Adipose tissue (tissue), 3 donors: ENCODE data around the gene FAM240A. TPM values are rescaled to one million over a fixed set of nuclear protein-coding genes. Genes with fewer than 3 reads are reported as not detected.
"Not testable (repeated sequence)": the region's sequence is repeated elsewhere in the genome, so short reads cannot be mapped to it uniquely, and the experiment has no call there.

Source experiments
- H3K27ac ChIP-seq: one replicate; pipeline ENCODE4 v1.5.1; 2013; ENCODE audit warnings: low read depth, low read length
- WGBS, 3 donors: extraction: QIAGEN DNeasy Blood & Tissue Kit; methylation state at CpG; one replicate each; pipeline ENCODE4 v1.1.7; 2013; 5-methylcytosine and 5-hydroxymethylcytosine counted together
- polyA plus RNA-seq, 3 donors: library from polyadenylated mRNA; stranded (reverse); fragments of 200-250 nt; gene quantifications; one replicate each; pipeline ENCODE4 v1.2.3, GENCODE V29; 2013
- donor health status: healthy with polysubstance abuse.
- donor health status: Bipolar disorder and iron deficiency.
- donor health status: healthy.

The FAM240A gene
- polyA plus RNA-seq: not detected

DNA sequence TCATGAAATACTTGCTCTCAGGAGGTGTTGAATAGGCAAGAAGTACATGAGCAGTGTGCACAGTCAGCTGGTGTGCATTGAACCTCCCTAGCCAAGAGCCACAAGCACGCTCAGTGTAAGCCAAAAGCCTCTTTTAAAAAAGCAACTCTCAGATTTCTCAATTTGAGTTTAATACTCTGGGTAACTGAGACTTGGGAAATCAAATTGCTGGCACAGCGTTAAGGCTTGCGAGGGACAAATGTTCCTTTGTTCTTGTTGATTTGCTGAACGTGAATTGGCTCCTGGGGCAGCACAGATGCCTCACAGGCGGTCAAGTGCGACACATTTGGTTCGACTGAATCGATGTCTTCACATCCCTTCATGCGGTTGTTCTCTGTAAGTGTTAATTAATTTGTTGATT, at the start of gene FAM240A:
TSS of gene FAM240A (plus strand) at position 202 of the 400 bp plus-strand sequence. CDS start at position 361, 159 bp downstream.
- 42 to 69% (median 57%) methylated on average over 9 of the region's 9 CpGs for WGBS, 3 donors
- no peak within 1 kb of the TSS for H3K27ac ChIP-seq

DNA sequence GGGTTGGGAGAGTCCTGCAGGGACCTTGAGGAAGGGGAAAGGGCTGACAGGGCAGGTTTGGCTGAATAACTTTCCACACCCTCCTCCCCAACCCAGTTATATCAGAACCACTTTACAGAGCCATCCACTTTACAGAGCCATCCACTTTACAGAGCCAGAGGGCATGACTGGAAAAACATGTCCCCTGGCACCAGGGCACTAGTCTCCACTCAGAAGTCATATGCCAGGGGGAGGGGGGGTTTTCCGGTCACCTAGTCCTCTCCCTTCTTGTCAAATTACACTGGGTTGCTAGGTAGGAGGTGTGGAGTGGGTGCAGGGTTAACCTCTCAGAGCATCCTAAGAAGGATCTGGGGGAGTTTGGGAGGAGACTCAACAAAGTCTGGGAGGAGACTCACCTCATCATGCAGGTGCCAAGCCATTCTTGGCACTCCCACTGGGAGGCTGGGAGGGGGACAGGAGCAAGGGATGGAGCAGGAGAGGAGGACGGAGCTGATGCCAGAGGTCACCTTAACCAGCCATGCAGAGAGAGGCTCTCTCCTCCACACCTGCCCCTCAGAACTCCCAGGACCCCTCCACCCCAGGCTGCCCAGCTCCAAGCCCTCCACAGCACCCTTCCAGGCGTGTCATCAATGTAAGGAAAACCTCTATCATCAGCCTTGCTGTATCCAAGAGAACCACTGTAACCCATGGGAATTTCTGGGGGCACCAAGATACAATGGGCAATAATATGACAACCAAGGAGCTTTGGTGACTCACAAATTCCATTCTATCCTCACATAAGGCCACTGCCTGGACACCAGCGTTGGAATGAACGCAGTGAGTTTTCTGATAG, 47.9 kb upstream of the FAM240A start:
- H3K27ac ChIP-seq: no peak overlapping the region
- WGBS, 3 donors: 85 to 92% (median 87%) methylated on average over 5 of the region's 5 CpGs

DNA sequence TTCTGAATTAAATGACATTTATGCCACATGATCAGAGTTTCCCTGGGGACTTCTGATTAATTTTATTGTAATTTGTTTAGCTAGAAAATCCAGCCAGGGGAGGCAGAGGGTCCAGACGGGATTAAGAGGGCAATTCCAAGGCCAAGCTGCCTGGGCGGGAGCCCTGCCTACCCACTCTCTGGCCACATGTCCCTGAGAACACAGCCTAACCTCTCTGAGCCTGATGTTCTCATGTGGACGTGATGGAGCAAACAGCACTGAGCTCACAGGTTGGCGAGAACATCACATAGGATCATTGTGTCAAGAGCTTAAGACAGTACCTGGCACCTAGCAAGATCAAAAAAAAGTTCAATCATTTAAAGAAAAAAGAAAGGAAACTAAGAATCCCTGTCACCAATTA, 47.2 kb upstream of the FAM240A start:
- WGBS, 3 donors: 63 to 72% (median 71%) methylated on average over 4 of the region's 4 CpGs
- H3K27ac ChIP-seq: no peak overlapping the region

DNA sequence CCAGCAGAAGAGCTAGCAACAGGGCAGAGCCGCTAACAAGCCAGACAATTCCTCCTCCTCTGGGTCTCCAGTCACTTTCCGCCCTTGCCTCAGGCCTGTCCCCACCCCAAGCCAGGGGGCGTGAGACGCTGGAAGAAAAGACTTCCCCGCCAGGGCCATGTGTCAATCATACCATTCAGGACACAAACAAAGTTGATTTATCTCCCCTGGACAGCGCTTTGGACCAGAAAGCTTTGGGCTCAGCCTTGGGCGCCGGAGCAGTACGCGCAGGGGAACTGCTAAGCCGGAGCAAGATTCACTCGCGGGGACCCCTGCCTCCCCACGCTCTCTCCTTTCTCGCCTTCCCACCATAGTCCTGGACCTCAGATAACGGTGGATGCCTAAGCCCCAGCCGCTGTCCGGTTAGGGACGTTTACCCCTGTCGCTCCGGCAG, 46.7 kb upstream of the FAM240A start:
- 6 to 15% (median 7%) methylated on average over 21 of the region's 21 CpGs for WGBS, 3 donors

DNA sequence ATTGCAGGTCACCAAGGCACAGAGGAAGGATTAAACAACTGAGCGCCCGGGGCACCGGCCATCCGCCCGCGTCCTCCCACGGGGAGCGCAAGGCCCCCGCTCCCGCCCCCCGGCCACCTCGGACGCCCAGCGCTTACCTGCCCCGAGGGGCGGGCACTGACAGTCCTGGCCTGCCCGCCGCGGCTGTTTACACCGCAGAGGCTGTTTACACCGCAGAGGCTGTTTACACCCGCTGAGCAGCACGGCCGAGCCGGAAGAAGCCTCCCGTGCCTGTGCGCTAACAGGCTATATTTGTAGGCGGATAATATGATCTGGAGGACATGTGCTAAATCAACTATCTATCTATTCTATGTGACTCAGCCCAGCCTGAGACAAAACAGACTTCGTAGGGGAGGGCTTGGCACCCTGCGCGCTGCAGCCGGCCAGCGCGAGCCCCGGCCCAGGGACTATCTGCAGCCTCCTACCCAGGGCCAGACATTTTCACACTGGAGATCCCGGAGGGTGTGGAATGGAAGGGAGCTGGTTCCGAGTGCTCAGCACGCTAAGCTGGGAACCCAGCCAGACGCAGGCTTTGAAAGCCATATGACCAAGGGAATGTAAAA, 46.2 kb upstream of the FAM240A start, which contains the start of gene LRRC2:
TSS of gene LRRC2 (minus strand) at position 263 of the 602 bp plus-strand sequence. CDS start 14,711 bp downstream, outside the sequence.
- WGBS, 3 donors: 1 to 2% (median 1%) methylated on average over 38 to 39 of the region's 39 CpGs
- H3K27ac ChIP-seq: no peak within 1 kb of the TSS

More for the DNA sequence above, 46.7 kb upstream of the FAM240A start:
- no peak overlapping the region for H3K27ac ChIP-seq

DNA sequence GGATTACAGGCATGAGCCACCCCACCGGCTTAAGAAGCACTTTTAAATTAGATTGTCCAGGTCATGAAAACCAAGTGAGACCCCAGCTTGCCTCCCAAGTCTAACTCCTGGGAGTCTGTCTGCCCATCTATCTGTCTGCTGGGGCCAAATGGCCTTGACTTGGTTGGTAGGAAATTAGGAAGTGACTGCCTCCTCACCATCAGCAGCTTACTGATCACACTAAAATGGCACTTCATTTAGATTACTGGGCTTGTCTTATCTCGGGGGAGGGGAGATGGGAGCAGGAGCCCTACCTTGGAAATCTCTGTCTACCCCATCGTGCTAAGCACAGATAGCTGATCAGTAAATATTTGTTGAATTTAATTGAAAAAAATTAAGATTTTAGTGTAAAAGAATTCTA, 40.6 kb upstream of the FAM240A start:
- no peak overlapping the region for H3K27ac ChIP-seq
- WGBS, 3 donors: 51 to 83% (median 80%) methylated on average over 3 of the region's 3 CpGs

DNA sequence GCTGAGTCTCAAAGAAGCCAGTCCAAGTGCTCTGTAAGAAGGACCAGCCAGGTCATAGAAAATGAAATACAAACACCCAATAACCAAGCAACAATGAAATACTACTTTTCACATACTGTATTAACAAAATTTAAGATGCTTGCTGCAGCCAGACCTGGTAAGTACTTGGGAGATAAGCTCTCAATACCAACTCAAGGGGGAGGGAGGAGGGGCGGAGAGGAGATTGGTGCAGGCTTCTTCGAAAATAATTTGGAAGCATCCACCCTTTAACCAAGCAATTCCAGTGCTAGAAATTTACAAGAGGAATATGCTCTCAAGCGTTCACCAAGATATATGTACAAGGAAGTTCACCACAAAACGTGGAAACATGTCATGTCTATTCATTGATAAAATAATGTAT, 38.6 kb upstream of the FAM240A start:
- H3K27ac ChIP-seq: no peak overlapping the region
- WGBS, 3 donors: 62 to 63% (median 63%) methylated on average over 4 of the region's 4 CpGs

DNA sequence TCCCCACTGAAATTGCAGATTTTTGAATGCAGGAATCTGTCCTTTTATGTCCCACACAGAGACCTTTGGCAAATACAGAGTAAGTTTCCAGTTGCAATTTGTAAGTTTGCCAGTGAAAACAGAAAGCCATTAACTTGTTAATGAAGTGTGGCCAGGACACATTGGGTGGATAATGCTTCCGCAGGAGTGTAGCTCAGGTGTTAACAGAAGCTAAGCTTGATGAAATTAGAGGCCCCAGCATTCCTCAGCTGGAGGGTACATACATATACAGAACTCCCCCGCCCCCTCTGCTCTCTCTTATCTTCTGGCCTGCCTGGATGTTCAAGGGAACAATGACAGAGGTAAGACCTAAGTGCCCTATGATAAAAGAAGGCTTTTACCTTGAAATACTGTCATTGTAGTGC, 38.1 kb upstream of the FAM240A start:
- H3K27ac ChIP-seq: no peak overlapping the region
- WGBS, 3 donors: 45 to 90% (median 90%) methylated on average over 2 of the region's 2 CpGs

DNA sequence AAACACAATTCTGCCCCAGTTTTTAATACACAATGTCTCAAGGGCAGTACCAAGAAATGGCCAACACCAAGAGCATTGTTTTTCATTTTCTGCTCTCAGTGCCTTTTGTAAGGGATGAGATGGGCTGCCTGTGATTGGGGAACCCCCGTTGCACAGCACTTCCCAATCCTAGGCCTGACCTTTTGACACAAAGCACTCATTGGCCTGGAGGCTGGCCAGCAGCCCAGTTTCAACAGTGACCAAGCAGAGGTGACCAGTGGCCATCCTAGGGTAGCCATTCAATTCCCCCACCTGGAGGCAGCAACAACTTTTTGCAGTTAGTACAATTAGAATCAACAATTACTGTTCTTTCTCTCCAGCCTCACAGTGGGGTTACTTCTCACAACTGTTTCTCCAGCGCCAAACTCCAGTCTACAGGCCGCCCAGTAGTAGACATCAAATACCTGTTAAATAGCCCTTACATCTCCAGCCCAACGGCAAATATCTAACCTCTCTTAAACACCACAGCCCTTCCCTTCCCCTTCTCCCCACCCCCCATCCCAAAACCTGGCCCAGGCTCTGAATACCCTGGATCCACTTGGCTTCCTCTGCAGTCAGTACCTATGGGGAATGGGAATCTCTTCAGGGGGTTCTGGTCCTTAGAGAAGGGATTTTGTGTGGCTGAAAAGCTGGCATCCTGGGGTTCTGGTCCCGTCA, 37.3 kb upstream of the FAM240A start:
- 71 to 85% (median 79%) methylated on average over 5 of the region's 5 CpGs for WGBS, 3 donors
- no peak overlapping the region for H3K27ac ChIP-seq

DNA sequence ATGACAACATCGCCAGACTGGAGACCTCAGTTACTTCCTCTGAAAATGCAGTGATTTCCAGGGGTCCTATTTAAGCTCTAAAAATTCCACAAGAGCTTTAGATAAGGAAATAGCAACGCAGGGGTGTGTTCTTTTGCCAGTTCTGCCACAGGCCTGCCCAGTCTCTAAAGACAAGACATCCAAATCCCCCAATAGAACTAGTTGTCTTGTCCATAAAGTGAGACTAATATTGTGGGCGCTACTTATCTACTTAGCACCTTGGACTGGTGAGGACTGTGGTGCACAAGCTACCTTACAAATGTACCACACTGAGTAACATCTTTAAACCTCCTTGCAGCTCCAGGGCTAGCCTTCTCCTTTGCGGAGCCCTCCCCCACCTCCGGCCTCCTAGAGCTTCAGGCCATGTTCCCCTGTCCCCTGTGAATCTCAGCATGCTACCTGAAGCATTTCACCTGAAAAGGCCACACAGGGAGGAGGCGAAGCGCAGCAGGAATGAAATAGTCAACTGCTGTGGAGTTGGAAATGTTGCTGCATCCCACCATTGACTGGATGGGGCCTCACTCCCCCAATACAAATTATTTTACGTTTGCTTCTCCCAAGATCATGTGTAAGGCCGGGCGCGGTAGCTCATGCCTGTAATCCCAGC, 36.6 kb upstream of the FAM240A start:
- 93 to 96% (median 93%) methylated on average over 11 of the region's 11 CpGs for WGBS, 3 donors
- H3K27ac ChIP-seq: no peak overlapping the region

DNA sequence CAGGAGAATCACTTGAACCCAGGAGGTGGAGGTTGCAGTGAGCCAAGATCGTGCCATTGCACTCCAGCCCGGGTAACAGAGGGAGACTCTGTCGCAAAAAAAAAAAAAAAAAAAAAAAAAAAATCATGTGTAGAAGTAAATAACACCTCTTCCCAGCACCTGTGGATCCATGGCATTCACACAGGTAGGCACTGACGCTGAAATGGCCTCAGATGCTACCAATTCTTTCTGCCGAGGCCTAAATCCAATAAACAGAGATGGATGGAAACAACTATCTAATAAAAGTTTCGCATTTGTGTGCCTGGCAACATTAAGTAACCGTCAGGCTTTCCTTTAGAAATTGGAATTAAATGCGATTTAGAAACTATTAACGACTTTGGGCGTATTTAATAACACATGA, 35.9 kb upstream of the FAM240A start:
- 79 to 84% (median 83%) methylated on average over 9 to 10 of the region's 10 CpGs for WGBS, 3 donors

DNA sequence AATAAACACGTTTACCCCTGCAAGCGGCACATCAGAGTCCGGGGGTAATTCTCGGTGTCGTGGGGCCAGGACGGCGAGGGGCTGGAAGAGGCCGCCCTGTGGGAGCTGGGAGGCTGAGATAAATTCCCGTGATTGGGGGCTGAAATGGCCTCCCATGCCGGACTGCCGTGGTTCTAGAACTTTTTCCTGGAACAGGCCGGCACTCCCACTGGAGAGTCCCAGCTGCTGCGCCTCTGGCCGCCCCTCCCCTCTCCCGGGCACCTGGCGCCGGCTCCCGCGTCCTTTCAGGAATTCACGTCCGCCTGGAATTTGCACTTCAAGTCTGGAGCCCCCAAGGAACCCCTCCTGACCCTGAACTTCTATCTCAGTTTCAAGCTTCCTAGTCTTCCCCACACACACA, 35.4 kb upstream of the FAM240A start:
- H3K27ac ChIP-seq: no peak overlapping the region
- WGBS, 3 donors: 29 to 47% (median 33%) methylated on average over 21 of the region's 21 CpGs

More for the DNA sequence above, 35.9 kb upstream of the FAM240A start:
- no peak overlapping the region for H3K27ac ChIP-seq

DNA sequence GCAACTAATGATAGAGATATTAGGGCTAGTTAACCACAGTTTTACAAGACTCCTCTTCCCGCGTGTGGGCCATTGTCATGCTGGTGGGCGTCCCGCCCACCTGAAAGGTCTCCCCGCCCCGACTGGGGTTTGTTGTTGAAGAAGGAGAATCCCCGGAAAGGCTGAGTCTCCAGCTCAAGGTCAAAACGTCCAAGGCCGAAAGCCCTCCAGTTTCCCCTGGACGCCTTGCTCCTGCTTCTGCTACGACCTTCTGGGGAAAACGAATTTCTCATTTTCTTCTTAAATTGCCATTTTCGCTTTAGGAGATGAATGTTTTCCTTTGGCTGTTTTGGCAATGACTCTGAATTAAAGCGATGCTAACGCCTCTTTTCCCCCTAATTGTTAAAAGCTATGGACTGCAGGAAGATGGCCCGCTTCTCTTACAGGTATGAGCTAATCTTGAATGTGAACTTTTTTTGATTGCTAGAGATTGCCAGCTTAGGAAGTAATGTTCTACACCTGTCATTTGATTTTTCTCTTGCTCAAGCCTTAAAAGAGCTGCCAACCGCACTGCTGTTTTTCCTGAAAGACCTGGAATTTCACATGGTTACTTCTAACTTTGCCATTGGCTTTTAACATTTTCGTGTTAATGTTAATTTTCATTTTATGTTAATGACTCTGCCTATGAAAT, 34.6 kb upstream of the FAM240A start:
- not testable (repeated sequence) for H3K27ac ChIP-seq

DNA sequence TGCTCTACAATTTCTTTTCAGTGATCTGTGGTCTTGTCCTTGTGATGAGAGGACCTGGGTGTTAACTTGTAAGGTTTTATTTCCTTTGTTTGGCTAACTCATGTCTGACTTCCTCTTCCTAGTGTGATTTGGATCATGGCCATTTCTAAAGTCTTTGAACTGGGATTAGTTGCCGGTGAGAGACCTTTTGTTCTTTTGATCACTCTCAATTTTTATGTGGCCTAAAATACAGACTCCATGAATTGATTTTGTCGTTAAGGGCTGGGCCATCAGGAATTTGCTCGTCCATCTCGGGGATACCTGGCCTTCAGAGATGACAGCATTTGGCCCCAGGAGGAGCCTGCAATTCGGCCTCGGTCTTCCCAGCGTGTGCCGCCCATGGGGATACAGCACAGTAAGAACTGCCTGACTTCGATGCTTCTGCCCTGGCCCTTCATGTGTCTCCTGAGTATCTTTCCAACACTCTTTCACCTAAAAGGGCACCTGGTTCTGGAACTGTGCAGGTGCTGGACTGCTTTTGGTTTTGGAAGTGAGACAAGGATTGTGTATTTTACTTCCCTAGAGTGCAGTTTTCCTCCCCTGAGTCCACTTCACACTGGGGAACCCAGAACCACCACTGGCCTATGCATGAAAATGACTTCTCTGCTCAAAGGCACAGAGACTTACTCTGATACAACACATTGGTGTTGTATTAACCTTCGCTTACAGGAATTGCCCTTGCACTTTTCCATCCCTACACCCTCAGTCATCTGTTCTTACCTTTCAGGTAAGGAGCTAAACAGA, 33.2 kb upstream of the FAM240A start:
- H3K27ac ChIP-seq: no peak overlapping the region
- WGBS, 3 donors: 72 to 74% (median 73%) methylated on average over 10 of the region's 10 CpGs

More for the DNA sequence above, 34.6 kb upstream of the FAM240A start:
- WGBS, 3 donors: 67 to 80% (median 75%) methylated on average over 14 to 18 of the region's 18 CpGs

DNA sequence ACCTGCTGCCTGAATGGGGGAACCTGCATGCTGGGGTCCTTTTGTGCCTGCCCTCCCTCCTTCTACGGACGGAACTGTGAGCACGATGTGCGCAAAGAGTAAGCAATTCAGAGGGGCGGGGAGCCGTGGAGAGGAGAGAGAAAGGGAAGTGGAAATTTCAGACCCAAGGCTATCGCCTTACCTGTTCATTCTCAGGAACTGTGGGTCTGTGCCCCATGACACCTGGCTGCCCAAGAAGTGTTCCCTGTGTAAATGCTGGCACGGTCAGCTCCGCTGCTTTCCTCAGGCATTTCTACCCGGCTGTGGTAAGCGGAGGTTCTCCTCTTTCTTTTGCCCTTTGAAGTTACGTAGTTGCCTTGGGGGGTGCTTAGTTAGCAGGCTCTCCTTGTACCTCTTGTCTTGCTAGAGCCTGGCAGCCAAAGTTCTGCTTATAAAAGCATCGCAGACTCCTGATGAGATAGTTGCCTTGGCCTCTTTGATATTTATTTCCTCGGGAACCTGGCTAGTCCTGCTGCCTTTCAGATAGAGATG, 32.5 kb upstream of the FAM240A start:
- 68 to 81% (median 74%) methylated on average over 14 of the region's 14 CpGs for WGBS, 3 donors
- H3K27ac ChIP-seq: no peak overlapping the region

DNA sequence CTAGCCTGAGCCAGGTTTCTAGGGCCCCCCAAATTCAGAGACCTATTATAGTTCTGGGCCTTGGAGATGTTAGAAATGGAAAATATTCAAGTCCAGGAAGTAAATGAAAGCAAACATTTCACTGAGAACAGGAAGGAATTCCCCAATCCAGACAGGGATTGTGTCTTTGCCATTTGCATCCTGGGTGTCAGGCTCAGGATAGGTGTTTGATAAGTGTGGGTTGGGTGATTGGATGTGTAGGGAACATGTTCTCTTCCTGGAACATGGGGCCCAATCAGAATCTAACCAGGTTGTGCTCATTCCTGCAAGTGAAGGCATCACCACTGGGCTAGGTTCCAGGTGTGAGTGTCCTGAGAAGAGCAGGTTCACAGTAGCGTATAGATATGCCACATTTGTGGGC, 31.6 kb upstream of the FAM240A start:
- no peak overlapping the region for H3K27ac ChIP-seq
- 91 to 100% (median 100%) methylated on average over 1 of the region's 1 CpG for WGBS, 3 donors
